HEK293T (cell line): ENCODE measurements around the gene ZACN.

Source experiments
- CTCF ChIA-PET: fragments of 350-600 bp; formaldehyde crosslinking; extraction: SDS; loops from one replicate; lab custom pipeline; 2021; ENCODE audit warnings: antibody characterized with exemption, inconsistent platforms; lab: Yijun Ruan, JAX
- POLR2A ChIA-PET: fragments of 350-600 bp; formaldehyde crosslinking; extraction: SDS; loops from one replicate; lab custom pipeline; 2020; ENCODE audit warnings: antibody characterized with exemption, inconsistent platforms; lab: Yijun Ruan, JAX
- DNase-seq: peaks from one replicate; pipeline ENCODE4 v3.0.0; 2012; ENCODE audit warnings: mixed read lengths; ENCODE audit errors: extremely low spot score
- ARNT ChIP-seq: fragments of 450-650 bp; IDR thresholded peaks from 2 replicates; pipeline ENCODE4 v1.6.1; 2017; ENCODE audit warnings: mild to moderate bottlenecking
- BHLHE40 ChIP-seq: fragments of 450-650 bp; IDR thresholded peaks from 2 replicates; pipeline ENCODE4 v1.6.1; 2016; ENCODE audit warnings: mild to moderate bottlenecking, moderate library complexity, borderline replicate concordance
- CTBP1 ChIP-seq: fragments of 450-650 bp; IDR thresholded peaks from 2 replicates; pipeline ENCODE4 v1.6.1; 2016; ENCODE audit warnings: borderline replicate concordance
- ELF4 ChIP-seq: fragments of 450-650 bp; IDR thresholded peaks from 2 replicates; pipeline ENCODE4 v1.6.1; 2017; ENCODE audit warnings: antibody characterized with exemption
- FOXA1 ChIP-seq: fragments of 450-650 bp; IDR thresholded peaks from 2 replicates; pipeline ENCODE4 v1.6.1; 2016; ENCODE audit warnings: mild to moderate bottlenecking
- FOXK2 ChIP-seq: fragments of 450-650 bp; IDR thresholded peaks from 2 replicates; pipeline ENCODE4 v1.6.1; 2016; ENCODE audit warnings: mild to moderate bottlenecking
- FOXM1 ChIP-seq: fragments of 450-650 bp; IDR thresholded peaks from 2 replicates; pipeline ENCODE4 v1.6.1; 2017; ENCODE audit warnings: mild to moderate bottlenecking, borderline replicate concordance
- L3MBTL2 ChIP-seq: fragments of 450-650 bp; conservative IDR thresholded peaks from 2 replicates; pipeline ENCODE4 v1.6.1; 2016; ENCODE audit warnings: mild to moderate bottlenecking
- LEF1 ChIP-seq: fragments of 450-650 bp; IDR thresholded peaks from 2 replicates; pipeline ENCODE4 v1.6.1; 2017; ENCODE audit warnings: mild to moderate bottlenecking, borderline replicate concordance
- NFRKB ChIP-seq: fragments of 450-650 bp; IDR thresholded peaks from 2 replicates; pipeline ENCODE4 v1.6.1; 2016; ENCODE audit warnings: mild to moderate bottlenecking, moderate library complexity
- PKNOX1 ChIP-seq: fragments of 450-650 bp; IDR thresholded peaks from 2 replicates; pipeline ENCODE4 v1.6.1; 2016
- SP1 ChIP-seq: fragments of 450-650 bp; IDR thresholded peaks from 2 replicates; pipeline ENCODE4 v1.6.1; 2017
- SUZ12 ChIP-seq: fragments of 450-650 bp; IDR thresholded peaks from 2 replicates; pipeline ENCODE4 v1.6.1; 2016; ENCODE audit warnings: mild to moderate bottlenecking
- TARDBP ChIP-seq: fragments of 450-650 bp; IDR thresholded peaks from 2 replicates; pipeline ENCODE4 v1.6.1; 2016
- ZNF384 ChIP-seq: fragments of 450-650 bp; IDR thresholded peaks from 2 replicates; pipeline ENCODE4 v1.6.1; 2016

Gene ZACN

GRCh38 chr17:76123191-76123499 lies 44.2 kb downstream of the ZACN start:
- TF ChIP-seq FOXA1 (no peak), SP1 (no peak), CTBP1 (no peak), ELF4 (no peak), NFRKB (no peak), ARNT (no peak), FOXM1 (no peak)
- no peak for DNase-seq
- CTCF ChIA-PET: interaction anchor here (0.9 to 1.6 kb wide), 4 partner anchors 19 to 157 kb away, joined by 5 to 13 read pairs (median 6); partner anchors contain the start of gene FOXJ1
- POLR2A ChIA-PET: interaction anchor here (1.1 to 1.4 kb wide), 2 partner anchors 10 to 140 kb away, joined by 4 read pairs; no protein-coding TSS in a partner anchor

GRCh38 chr17:76123749-76124581 lies 45.0 kb downstream of the ZACN start:
- no peak for DNase-seq
- no peak for TF ChIP-seq ZNF384
- TF ChIP-seq SP1: no peak
- TF ChIP-seq NFRKB: no peak
- TF ChIP-seq ELF4: no peak
- TF ChIP-seq FOXM1: no peak
- no peak for TF ChIP-seq CTBP1
- TF ChIP-seq BHLHE40: no peak
- ChIA-PET POLR2A (interaction anchor here (1.1 to 1.4 kb wide), 2 partner anchors 9 to 139 kb away, joined by 4 read pairs; no protein-coding TSS in a partner anchor), CTCF (interaction anchor here (0.9 to 1.6 kb wide), 7 partner anchors 18 to 160 kb away, joined by 3 to 13 read pairs (median 5); partner anchors contain the start of gene FOXJ1)

- peak; percentile 61 for DNase-seq
- no peak for TF ChIP-seq ELF4
- no peak for TF ChIP-seq TARDBP
- no peak for TF ChIP-seq PKNOX1
- no peak for TF ChIP-seq BHLHE40
- TF ChIP-seq CTBP1: no peak
- no peak for TF ChIP-seq NFRKB
- TF ChIP-seq SP1: no peak
- no peak for TF ChIP-seq LEF1
- no peak for TF ChIP-seq SUZ12
- CTCF ChIA-PET: interaction anchor here (0.6 to 2.9 kb wide), 11 partner anchors 10 to 274 kb away, joined by 3 to 26 read pairs (median 4); partner anchors contain the start of gene FOXJ1
- POLR2A ChIA-PET: interaction anchor here (1.4 kb wide), 1 partner anchor 138 kb away, joined by 4 read pairs; no protein-coding TSS in a partner anchor
Measured at GRCh38 chr17:76124582-76125390, 45.8 kb downstream of the ZACN start.

GRCh38 chr17:76125391-76125675 lies 46.4 kb downstream of the ZACN start:
- ChIA-PET CTCF (interaction anchor here (0.6 to 2.9 kb wide), 11 partner anchors 9 to 275 kb away, joined by 3 to 26 read pairs (median 4); partner anchors contain the start of gene FOXJ1), POLR2A (no interaction called here)
- TF ChIP-seq TARDBP: no peak
- no peak for TF ChIP-seq L3MBTL2
- TF ChIP-seq NFRKB: no peak
- no peak for TF ChIP-seq LEF1
- no peak for TF ChIP-seq FOXA1
- no peak for TF ChIP-seq FOXK2
- DNase-seq: no peak

- DNase-seq: no peak
- ChIA-PET CTCF (interaction anchor here (0.6 to 2.9 kb wide), 9 partner anchors 53 to 236 kb away, joined by 3 to 26 read pairs (median 3); no protein-coding TSS in a partner anchor), POLR2A (no interaction called here)
- TF ChIP-seq ZNF384 (no peak), SP1 (no peak), CTBP1 (no peak), FOXM1 (no peak)
Measured at GRCh38 chr17:76125922-76126321, 46.9 kb downstream of the ZACN start.

GRCh38 chr17:76130473-76130872 lies 51.5 kb downstream of the ZACN start:
- CTCF ChIA-PET: interaction anchor here (0.5 to 0.7 kb wide), 2 partner anchors 52 to 149 kb away, joined by 4 to 5 read pairs; no protein-coding TSS in a partner anchor
- DNase-seq: no peak
- POLR2A ChIA-PET: interaction anchor here (1.1 to 1.2 kb wide), 2 partner anchors 11 to 134 kb away, joined by 3 read pairs; partner anchors contain the start of genes FOXJ1 and UBALD2
- TF ChIP-seq ZNF384 (no peak), PKNOX1 (no peak), ELF4 (no peak), LEF1 (no peak)

- no peak for DNase-seq
- TF ChIP-seq SP1 (no peak), PKNOX1 (no peak), L3MBTL2 (no peak), FOXK2 (no peak)
- CTCF ChIA-PET: no interaction called here
- POLR2A ChIA-PET: interaction anchor here (1.1 to 1.2 kb wide), 2 partner anchors 10 to 134 kb away, joined by 3 read pairs; partner anchors contain the start of genes FOXJ1 and UBALD2
Measured at GRCh38 chr17:76131051-76131691, 52.2 kb downstream of the ZACN start.
